ENCODE measurements around the gene MICOS13. TPM values are rescaled to one million over a fixed set of nuclear protein-coding genes. Genes with fewer than 3 reads are reported as not detected.

The MICOS13 gene
- total and polyA plus RNA-seq, 2 donors from 2014 or later: 74.6 to 244 TPM

DNA sequence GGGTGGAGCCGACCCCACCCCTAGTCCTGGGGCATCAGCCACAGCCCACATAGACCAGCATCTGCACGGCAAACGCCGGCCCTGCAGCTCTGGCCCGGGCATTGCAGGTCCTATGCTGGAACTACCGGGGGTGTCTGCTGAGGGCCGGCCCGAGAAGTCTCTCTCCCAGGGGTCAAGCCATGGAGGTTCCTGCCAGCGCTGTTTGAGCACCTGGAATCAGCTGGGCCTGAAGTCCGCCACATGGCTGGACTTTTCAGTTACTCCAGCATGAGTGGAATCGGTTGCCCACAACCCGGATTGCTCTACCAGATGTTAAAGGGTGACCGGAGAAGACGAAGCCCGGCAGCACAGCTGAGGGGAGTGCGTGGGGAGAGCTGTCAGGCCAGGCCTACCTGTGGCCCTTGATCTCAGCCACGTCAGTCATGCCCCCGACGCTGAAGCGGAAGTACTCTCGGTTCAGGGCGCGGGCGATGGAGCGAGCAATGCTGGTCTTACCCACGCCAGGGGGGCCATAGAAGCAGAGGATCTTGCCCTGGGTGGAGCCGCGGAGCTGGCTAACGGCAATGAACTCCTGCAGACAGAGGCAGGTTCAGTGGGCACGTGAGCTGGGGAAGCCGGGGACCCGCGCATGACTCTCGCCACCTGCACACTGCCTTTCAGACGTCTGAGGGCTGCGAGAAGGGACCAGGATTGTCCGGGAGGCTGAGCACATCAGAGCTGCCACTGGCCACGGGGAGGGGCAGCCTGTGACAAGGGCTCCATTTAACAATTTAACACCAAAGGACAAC lies 18.5 kb upstream of the MICOS13 start:
- Histone ChIP-seq H3K4me3 (ENCODE audit: low read length in 3 of 3) (no peak overlapping the region), H3K36me3 (ENCODE audit: control insufficient read depth in 2 of 3, insufficient read depth in 3 of 3, low read length in 3 of 3) (peaks cover 0 to 14% (median 9%) of the 10 kb centered on the region in 3 donors), H3K9me3 (ENCODE audit: control insufficient read depth in 2 of 3, insufficient read depth in 1 of 3, low read length in 3 of 3) (no peaks in the 10 kb centered on the region), H3K27me3 (ENCODE audit: control insufficient read depth, insufficient read depth, low read length) (no peaks in the 10 kb centered on the region), H3K27ac (ENCODE audit: low read depth in 2 of 2, low read length in 2 of 2) (no peak overlapping the region), H3K4me1 (ENCODE audit: control insufficient read depth in 2 of 3, insufficient read depth in 2 of 3, low read depth in 1 of 3, low read length in 3 of 3) (no peaks in the 10 kb centered on the region), H3K9ac (ENCODE audit: low read length in 3 of 3) (no peak overlapping the region)
- FAIRE-seq (no peak), DNase-seq (peak in 1 of 5 donors; percentile 40)
- TF ChIP-seq, protein P1, sequence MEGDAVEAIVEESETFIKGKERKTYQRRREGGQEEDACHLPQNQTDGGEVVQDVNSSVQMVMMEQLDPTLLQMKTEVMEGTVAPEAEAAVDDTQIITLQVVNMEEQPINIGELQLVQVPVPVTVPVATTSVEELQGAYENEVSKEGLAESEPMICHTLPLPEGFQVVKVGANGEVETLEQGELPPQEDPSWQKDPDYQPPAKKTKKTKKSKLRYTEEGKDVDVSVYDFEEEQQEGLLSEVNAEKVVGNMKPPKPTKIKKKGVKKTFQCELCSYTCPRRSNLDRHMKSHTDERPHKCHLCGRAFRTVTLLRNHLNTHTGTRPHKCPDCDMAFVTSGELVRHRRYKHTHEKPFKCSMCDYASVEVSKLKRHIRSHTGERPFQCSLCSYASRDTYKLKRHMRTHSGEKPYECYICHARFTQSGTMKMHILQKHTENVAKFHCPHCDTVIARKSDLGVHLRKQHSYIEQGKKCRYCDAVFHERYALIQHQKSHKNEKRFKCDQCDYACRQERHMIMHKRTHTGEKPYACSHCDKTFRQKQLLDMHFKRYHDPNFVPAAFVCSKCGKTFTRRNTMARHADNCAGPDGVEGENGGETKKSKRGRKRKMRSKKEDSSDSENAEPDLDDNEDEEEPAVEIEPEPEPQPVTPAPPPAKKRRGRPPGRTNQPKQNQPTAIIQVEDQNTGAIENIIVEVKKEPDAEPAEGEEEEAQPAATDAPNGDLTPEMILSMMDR (IDR thresholded peaks at IDR 0.05; ENCODE audit: borderline replicate concordance, extremely low read depth, insufficient read depth): no peak
- intact Hi-C loops (cut with DNase I): no loop called here

DNA sequence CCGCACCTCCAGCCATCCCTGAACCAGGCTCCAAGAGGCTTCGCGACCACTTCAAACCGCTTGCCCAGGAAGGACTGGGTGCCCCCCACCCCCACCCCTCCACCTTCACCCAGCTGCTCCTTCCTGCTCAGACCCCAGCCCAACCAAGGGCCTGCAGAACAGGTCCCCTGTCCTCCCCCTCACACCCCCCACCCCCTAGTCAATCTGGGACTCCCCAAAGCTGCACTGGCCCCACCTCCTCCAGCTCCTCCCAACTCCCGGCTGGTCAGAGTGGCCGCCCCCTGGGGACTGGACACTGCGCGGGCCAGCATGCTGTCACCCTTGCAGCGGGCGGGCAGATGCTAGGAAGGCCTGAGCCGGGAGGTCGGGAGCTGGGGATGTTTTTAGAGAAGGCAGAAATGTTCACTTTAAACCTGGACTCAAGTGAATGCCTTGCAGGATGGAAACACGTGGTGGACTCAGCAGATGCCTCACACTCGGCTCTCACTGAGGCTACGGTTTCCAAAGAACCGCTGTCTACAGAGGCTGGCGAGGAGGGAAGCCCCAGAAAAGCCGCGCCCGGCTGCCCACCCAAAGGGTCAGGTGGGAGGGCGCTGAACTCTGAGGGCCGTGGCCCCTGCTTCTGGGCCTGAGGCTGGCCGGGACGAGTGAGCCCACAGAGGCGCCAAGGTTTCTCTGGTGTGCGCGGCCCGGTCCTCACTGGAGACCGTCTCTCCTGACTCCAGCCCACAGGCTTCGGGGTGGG lies 17.7 kb upstream of the MICOS13 start:
- TF ChIP-seq, protein P1 (IDR thresholded peaks at IDR 0.05; ENCODE audit: borderline replicate concordance, extremely low read depth, insufficient read depth): no peak
- no peak overlapping the region for H3K9ac ChIP-seq (ENCODE audit: low read length in 3 of 3)
- H3K27ac ChIP-seq (ENCODE audit: low read depth in 2 of 2, low read length in 2 of 2): no peak overlapping the region
- peaks cover 0 to 16% (median 8%) of the 10 kb centered on the region in 3 donors for H3K36me3 ChIP-seq (ENCODE audit: control insufficient read depth in 2 of 3, insufficient read depth in 3 of 3, low read length in 3 of 3)
- no peak overlapping the region for H3K4me3 ChIP-seq (ENCODE audit: low read length in 3 of 3)
- FAIRE-seq (no peak), DNase-seq (peak in 1 of 5 donors; percentile 47)
- H3K4me1 ChIP-seq (ENCODE audit: control insufficient read depth in 2 of 3, insufficient read depth in 2 of 3, low read depth in 1 of 3, low read length in 3 of 3): no peaks in the 10 kb centered on the region
- H3K9me3 ChIP-seq (ENCODE audit: control insufficient read depth in 2 of 3, insufficient read depth in 1 of 3, low read length in 3 of 3): no peaks in the 10 kb centered on the region
- intact Hi-C loops (cut with DNase I): no loop called here
- H3K27me3 ChIP-seq (ENCODE audit: control insufficient read depth, insufficient read depth, low read length): no peaks in the 10 kb centered on the region

DNA sequence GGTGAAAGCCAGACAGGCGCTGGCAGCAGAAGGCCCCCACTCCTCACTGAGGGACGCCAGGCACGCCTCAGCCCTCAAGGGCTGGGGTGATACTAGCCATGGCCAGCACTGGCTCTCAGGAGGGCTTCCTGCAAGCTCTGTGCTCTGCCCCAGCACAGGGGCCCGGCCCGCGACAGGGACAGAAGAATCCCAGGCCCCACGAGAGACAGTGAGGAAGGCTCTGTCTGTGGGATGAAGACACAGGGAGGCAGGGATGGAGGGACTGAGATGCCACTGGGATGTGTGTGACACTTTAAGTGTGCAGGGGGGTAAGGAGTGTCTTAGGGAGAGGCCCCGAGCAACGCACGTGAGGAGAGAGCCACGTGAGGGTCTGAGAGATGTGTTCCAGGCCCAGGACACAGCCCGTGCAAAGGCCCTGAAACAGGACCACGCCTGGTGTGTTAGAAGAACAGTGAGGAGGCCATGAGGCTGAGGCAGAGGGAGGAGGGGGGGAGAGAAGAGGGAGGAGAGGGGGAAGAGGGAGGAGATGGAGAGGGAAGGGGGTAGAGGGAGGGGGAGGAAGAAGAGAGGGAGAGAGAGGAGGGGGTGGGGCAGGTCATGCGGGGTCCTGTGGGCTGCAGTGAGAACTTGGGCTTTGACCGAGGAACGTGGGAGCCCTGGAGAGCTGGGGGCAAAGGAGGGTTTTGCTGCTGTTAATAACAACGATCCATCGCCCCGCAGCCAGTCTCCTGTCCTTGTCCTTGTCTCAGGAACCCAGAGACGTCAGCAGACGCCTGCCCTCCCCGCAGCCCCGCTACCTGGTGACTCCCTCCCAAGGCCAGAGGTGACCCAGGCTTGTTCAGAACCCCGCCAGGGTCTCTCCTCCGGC lies 16.9 kb upstream of the MICOS13 start:
- Histone ChIP-seq H3K27me3 (ENCODE audit: control insufficient read depth, insufficient read depth, low read length) (no peaks in the 10 kb centered on the region), H3K27ac (ENCODE audit: low read depth in 2 of 2, low read length in 2 of 2) (no peak overlapping the region), H3K9me3 (ENCODE audit: control insufficient read depth in 2 of 3, insufficient read depth in 1 of 3, low read length in 3 of 3) (no peaks in the 10 kb centered on the region), H3K9ac (ENCODE audit: low read length in 3 of 3) (no peak overlapping the region), H3K4me3 (ENCODE audit: low read length in 3 of 3) (no peak overlapping the region), H3K4me1 (ENCODE audit: control insufficient read depth in 2 of 3, insufficient read depth in 2 of 3, low read depth in 1 of 3, low read length in 3 of 3) (peaks cover 0 to 3% (median 0%) of the 10 kb centered on the region in 3 donors), H3K36me3 (ENCODE audit: control insufficient read depth in 2 of 3, insufficient read depth in 3 of 3, low read length in 3 of 3) (peaks cover 2 to 23% (median 12%) of the 10 kb centered on the region in 3 donors)
- intact Hi-C loops (cut with DNase I): no loop called here
- no peak for DNase-seq
- TF ChIP-seq, protein P1 (IDR thresholded peaks at IDR 0.05; ENCODE audit: borderline replicate concordance, extremely low read depth, insufficient read depth): no peak
- no peak for FAIRE-seq

Measured in kidney (tissue), 14 donors.